ENCODE measurements around the gene MAP6D1. TPM values are rescaled to one million over a fixed set of nuclear protein-coding genes. Genes with fewer than 3 reads are reported as not detected.
"Not testable (repeated sequence)": the region's sequence is repeated elsewhere in the genome, so short reads cannot be mapped to it uniquely, and the experiment has no call there.

The MAP6D1 gene
- total RNA-seq, 2 experiments from 2014 or later = 0.55 TPM; not detected in 1

- peaks cover 78% of the 10 kb centered on the region for H3K36me3 Mint-ChIP-seq (ENCODE audit: low read depth)
- no peaks in the 10 kb centered on the region for H3K27me3 Mint-ChIP-seq
These were observed 18.1 kb downstream of the MAP6D1 start for GRCh38 chr3:183807209-183807728.

GRCh38 chr3:183802989-183803388 lies 22.4 kb downstream of the MAP6D1 start:
- DNase-seq = no peak
- H3K4me1 Mint-ChIP-seq = no peaks in the 10 kb centered on the region
- ChIA-PET POLR2A (no interaction called here), CTCF (no interaction called here)
- H3K36me3 Mint-ChIP-seq (ENCODE audit: low read depth) = peaks cover 81% of the 10 kb centered on the region
- no peak overlapping the region for H3K27ac Mint-ChIP-seq
- H3K27me3 Mint-ChIP-seq = no peaks in the 10 kb centered on the region
- no peaks in the 10 kb centered on the region for H3K9me3 Mint-ChIP-seq
- no peak overlapping the region for H3K4me3 Mint-ChIP-seq

More at GRCh38 chr3:183807209-183807728, 18.1 kb downstream of the MAP6D1 start:
- H3K9me3 Mint-ChIP-seq = no peaks in the 10 kb centered on the region
- DNase-seq = no peak
- no peak overlapping the region for H3K4me3 Mint-ChIP-seq
- H3K27ac Mint-ChIP-seq = no peak overlapping the region
- POLR2A ChIA-PET = interaction anchor here (0.9 to 1.9 kb wide), 2 partner anchors 8 to 13 kb away, joined by 3 to 8 read pairs; no protein-coding TSS in a partner anchor
- H3K4me1 Mint-ChIP-seq = no peaks in the 10 kb centered on the region
- CTCF ChIA-PET = no interaction called here

GRCh38 chr3:183801601-183802000 lies 23.8 kb downstream of the MAP6D1 start:
- CTCF ChIA-PET = no interaction called here
- no peaks in the 10 kb centered on the region for H3K9me3 Mint-ChIP-seq
- no peak overlapping the region for H3K27ac Mint-ChIP-seq
- no peaks in the 10 kb centered on the region for H3K27me3 Mint-ChIP-seq
- no peak overlapping the region for H3K4me3 Mint-ChIP-seq
- no peak for DNase-seq
- peaks cover 76% of the 10 kb centered on the region for H3K36me3 Mint-ChIP-seq (ENCODE audit: low read depth)
- POLR2A ChIA-PET = no interaction called here
- H3K4me1 Mint-ChIP-seq = no peaks in the 10 kb centered on the region

- CTCF ChIA-PET = interaction anchor here (0.6 kb wide), 1 partner anchor 95 kb away, joined by 4 read pairs; no protein-coding TSS in a partner anchor
- H3K36me3 Mint-ChIP-seq (ENCODE audit: low read depth) = peaks cover 72% of the 10 kb centered on the region
These were observed 25.0 kb downstream of the MAP6D1 start for GRCh38 chr3:183800243-183800863.

GRCh38 chr3:183799461-183799860 lies 25.9 kb downstream of the MAP6D1 start:
- Mint-ChIP-seq H3K9me3 (no peaks in the 10 kb centered on the region), H3K4me3 (no peak overlapping the region), H3K27ac (no peak overlapping the region), H3K27me3 (no peaks in the 10 kb centered on the region), H3K36me3 (ENCODE audit: low read depth) (peaks cover 70% of the 10 kb centered on the region), H3K4me1 (no peaks in the 10 kb centered on the region)
- CTCF ChIA-PET = no interaction called here
- POLR2A ChIA-PET = no interaction called here
- DNase-seq = no peak

More at GRCh38 chr3:183800243-183800863, 25.0 kb downstream of the MAP6D1 start:
- Mint-ChIP-seq H3K4me3 (no peak overlapping the region), H3K27me3 (no peaks in the 10 kb centered on the region), H3K27ac (no peak overlapping the region), H3K4me1 (no peaks in the 10 kb centered on the region), H3K9me3 (no peaks in the 10 kb centered on the region)
- POLR2A ChIA-PET = no interaction called here
- DNase-seq = no peak

GRCh38 chr3:183797996-183798395 lies 27.4 kb downstream of the MAP6D1 start:
- ChIA-PET POLR2A (no interaction called here), CTCF (no interaction called here)
- no peak overlapping the region for H3K27ac Mint-ChIP-seq

GRCh38 chr3:183796372-183796771 lies 29.0 kb downstream of the MAP6D1 start:
- CTCF ChIA-PET = no interaction called here
- no peak overlapping the region for H3K4me3 Mint-ChIP-seq
- no peak for DNase-seq
- POLR2A ChIA-PET = no interaction called here
- H3K27me3 Mint-ChIP-seq = no peaks in the 10 kb centered on the region
- H3K27ac Mint-ChIP-seq = no peak overlapping the region
- H3K36me3 Mint-ChIP-seq (ENCODE audit: low read depth) = peaks cover 65% of the 10 kb centered on the region
- H3K4me1 Mint-ChIP-seq = no peaks in the 10 kb centered on the region
- H3K9me3 Mint-ChIP-seq = no peaks in the 10 kb centered on the region

More at GRCh38 chr3:183797996-183798395, 27.4 kb downstream of the MAP6D1 start:
- no peak for DNase-seq
- no peak overlapping the region for H3K4me3 Mint-ChIP-seq
- no peaks in the 10 kb centered on the region for H3K27me3 Mint-ChIP-seq
- peaks cover 69% of the 10 kb centered on the region for H3K36me3 Mint-ChIP-seq (ENCODE audit: low read depth)
- no peaks in the 10 kb centered on the region for H3K9me3 Mint-ChIP-seq
- no peaks in the 10 kb centered on the region for H3K4me1 Mint-ChIP-seq

- Mint-ChIP-seq H3K4me3 (no peak overlapping the region), H3K9me3 (no peaks in the 10 kb centered on the region), H3K4me1 (no peaks in the 10 kb centered on the region), H3K27ac (no peak overlapping the region), H3K27me3 (no peaks in the 10 kb centered on the region), H3K36me3 (ENCODE audit: low read depth) (peaks cover 63% of the 10 kb centered on the region)
- no peak for DNase-seq
- ChIA-PET POLR2A (interaction anchor here (1.3 kb wide), 1 partner anchor 13 kb away, joined by 3 read pairs; no protein-coding TSS in a partner anchor), CTCF (interaction anchor here (1.3 kb wide), 1 partner anchor 27 kb away, joined by 5 read pairs; no protein-coding TSS in a partner anchor)
These were observed 30.9 kb downstream of the MAP6D1 start for GRCh38 chr3:183794452-183794851.

GRCh38 chr3:183792976-183793375 lies 32.4 kb downstream of the MAP6D1 start:
- peaks cover 61% of the 10 kb centered on the region for H3K36me3 Mint-ChIP-seq (ENCODE audit: low read depth)
- H3K27ac Mint-ChIP-seq = no peak overlapping the region
- H3K4me3 Mint-ChIP-seq = no peak overlapping the region
- H3K9me3 Mint-ChIP-seq = no peaks in the 10 kb centered on the region
- no peaks in the 10 kb centered on the region for H3K27me3 Mint-ChIP-seq
- ChIA-PET CTCF (no interaction called here), POLR2A (no interaction called here)
- no peak for DNase-seq
- H3K4me1 Mint-ChIP-seq = peaks cover 3% of the 10 kb centered on the region

- H3K27me3 Mint-ChIP-seq = no peaks in the 10 kb centered on the region
- peaks cover 68% of the 10 kb centered on the region for H3K36me3 Mint-ChIP-seq (ENCODE audit: low read depth)
- DNase-seq = no peak
- POLR2A ChIA-PET = interaction anchor here (1.1 kb wide), 1 partner anchor 12 kb away, joined by 3 read pairs; no protein-coding TSS in a partner anchor
- CTCF ChIA-PET = no interaction called here
- no peak overlapping the region for H3K27ac Mint-ChIP-seq
- no peaks in the 10 kb centered on the region for H3K9me3 Mint-ChIP-seq
- H3K4me1 Mint-ChIP-seq = peaks cover 3% of the 10 kb centered on the region
- no peak overlapping the region for H3K4me3 Mint-ChIP-seq
These were observed 34.7 kb downstream of the MAP6D1 start for GRCh38 chr3:183790700-183791099.

GRCh38 chr3:183789826-183790225 lies 35.6 kb downstream of the MAP6D1 start:
- Mint-ChIP-seq H3K9me3 (no peaks in the 10 kb centered on the region), H3K27me3 (no peaks in the 10 kb centered on the region), H3K4me1 (peaks cover 3% of the 10 kb centered on the region), H3K36me3 (ENCODE audit: low read depth) (peaks cover 69% of the 10 kb centered on the region), H3K4me3 (no peak overlapping the region), H3K27ac (no peak overlapping the region)
- CTCF ChIA-PET = interaction anchor here (0.7 kb wide), 2 partner anchors 10 to 94 kb away, joined by 3 to 5 read pairs; partner anchors contain the start of gene PARL
- POLR2A ChIA-PET = interaction anchor here (0.6 kb wide), 1 partner anchor 572 kb away, joined by 3 read pairs; no protein-coding TSS in a partner anchor
- no peak for DNase-seq

GRCh38 chr3:183784503-183784902 lies 40.9 kb downstream of the MAP6D1 start:
- POLR2A ChIA-PET, DNase-seq, H3K4me3 Mint-ChIP-seq, H3K27me3 Mint-ChIP-seq, CTCF ChIA-PET, H3K9me3 Mint-ChIP-seq, H3K4me1 Mint-ChIP-seq, H3K27ac Mint-ChIP-seq: not testable (repeated sequence)
- peaks cover 72% of the 10 kb centered on the region for H3K36me3 Mint-ChIP-seq (ENCODE audit: low read depth)

- Mint-ChIP-seq H3K27me3 (no peaks in the 10 kb centered on the region), H3K4me3 (no peak overlapping the region), H3K27ac (no peak overlapping the region), H3K4me1 (peaks cover 3% of the 10 kb centered on the region), H3K9me3 (no peaks in the 10 kb centered on the region), H3K36me3 (ENCODE audit: low read depth) (peaks cover 72% of the 10 kb centered on the region)
- no peak for DNase-seq
- CTCF ChIA-PET = no interaction called here
- POLR2A ChIA-PET = no interaction called here
These were observed 42.7 kb downstream of the MAP6D1 start for GRCh38 chr3:183782576-183783276.

Data from activated CD4-positive, alpha-beta memory T cell treated with anti-CD3 and anti-CD28 coated beads, Interleukin-2, amount 10 ng/mL, durations not matched to agents 7 days and 5 days (primary cell).